ENCODE results near the gene KLRD1.
"Not testable (repeated sequence)": the region's sequence is repeated elsewhere in the genome, so short reads cannot be mapped to it uniquely, and the experiment has no call there.

KLRD1 gene

GRCh38 chr12:10369557-10370415, 62.1 kb downstream of the KLRD1 start:
- DNase-seq = no peak

- not testable (repeated sequence) for DNase-seq
Observed at GRCh38 chr12:10371893-10372535, 64.3 kb downstream of the KLRD1 start.

DNA sequence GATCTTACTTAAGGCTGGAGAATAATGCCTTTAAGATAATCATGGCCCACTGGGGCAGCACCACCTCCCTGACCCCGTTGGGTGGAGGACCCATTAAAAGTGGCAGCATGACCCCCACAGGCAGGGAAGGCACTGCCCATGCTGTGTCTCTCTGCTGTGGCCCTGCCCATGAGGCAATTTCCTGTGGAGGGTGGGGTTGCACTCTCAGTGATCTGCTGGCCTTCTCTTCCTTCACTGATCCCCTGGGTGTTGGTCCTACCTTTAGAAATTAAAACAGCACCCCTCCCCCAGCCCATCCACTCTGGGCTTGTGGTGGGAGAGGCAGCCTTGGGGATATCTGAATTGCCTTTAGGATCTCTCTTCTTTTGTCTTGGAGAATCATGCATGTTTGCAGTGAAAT, 64.9 kb downstream of the KLRD1 start:
- DNase-seq = no peak

DNA sequence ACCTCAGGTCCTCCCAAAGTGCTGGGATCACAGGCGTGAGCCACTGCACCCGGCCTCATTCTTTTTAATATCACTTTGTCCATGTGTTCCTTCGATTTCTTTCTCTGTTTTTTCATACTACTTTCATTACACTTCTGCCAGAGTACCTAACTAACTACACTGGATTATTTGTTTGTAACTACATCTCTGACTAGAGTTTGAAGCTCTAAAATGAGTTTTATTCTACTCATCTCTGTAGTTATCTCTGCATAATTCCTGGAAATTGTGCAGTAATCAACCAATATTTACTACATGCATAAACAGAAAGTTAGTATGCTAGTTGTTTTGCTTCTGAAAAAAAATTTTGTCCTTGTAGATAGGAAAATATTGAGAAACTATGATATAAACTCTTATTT, 67.0 kb downstream of the KLRD1 start:
- no peak for DNase-seq

DNA sequence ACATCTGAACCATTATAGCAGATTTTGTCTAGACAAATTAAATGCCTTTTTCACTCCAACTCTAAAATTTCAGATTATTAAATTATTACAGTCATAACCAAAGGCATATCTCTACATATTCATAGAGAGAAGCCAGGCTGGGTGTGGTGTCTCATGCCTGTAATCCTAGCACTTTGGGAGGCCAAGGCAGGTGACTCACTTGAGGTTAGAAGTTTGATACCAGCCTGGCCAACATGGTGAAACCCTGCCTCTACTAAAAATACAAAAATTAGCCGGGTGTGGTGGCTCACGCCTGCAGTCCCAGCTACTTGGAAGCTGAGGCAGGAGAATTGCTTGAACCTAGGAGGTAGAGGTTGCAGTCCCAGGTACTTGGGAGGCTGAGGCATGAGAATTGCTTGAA, 71.1 kb downstream of the KLRD1 start:
- not testable (repeated sequence) for DNase-seq

All from stimulated activated CD4-positive, alpha-beta T cell treated with anti-CD3 and anti-CD28 coated beads, Interleukin-2, amount 100 ng/mL, for 48 hours (primary cell).